RWPE2 (cell line): ENCODE results near the gene OOSP4A.

Experiments used
- ATAC-seq: fragments of 200-7000 bp; cut with Tn5 transposase; 3 replicates; pipeline ENCODE4 v1.9.1; 2021; ENCODE audit warnings: low read depth
- DNase-seq: peaks from one replicate; pipeline ENCODE4 v3.0.0-alpha.2; 2020; ENCODE audit warnings: low spot score
- H3K27ac ChIP-seq: fragments of 450-650 bp; 2 replicates; pipeline ENCODE4 v1.5.1; 2017; ENCODE audit warnings: mild to moderate bottlenecking; ENCODE audit not compliant: poor library complexity, severe bottlenecking
- H3K27me3 ChIP-seq: fragments of 250-450 bp; sonication (Bioruptor Pico); 2 replicates; pipeline ENCODE4 v1.5.1; 2021; ENCODE audit warnings: mild to moderate bottlenecking, moderate library complexity; ENCODE audit not compliant: insufficient read depth, poor library complexity, severe bottlenecking
- H3K36me3 ChIP-seq: fragments of 250-450 bp; sonication (Bioruptor Pico); 2 replicates; pipeline ENCODE4 v1.5.1; 2020; ENCODE audit warnings: low read depth, mild to moderate bottlenecking, moderate library complexity
- H3K4me1 ChIP-seq: fragments of 250-450 bp; sonication (Bioruptor Pico); 2 replicates; pipeline ENCODE4 v1.5.1; 2021; ENCODE audit warnings: mild to moderate bottlenecking, moderate library complexity; ENCODE audit not compliant: insufficient read depth, poor library complexity, severe bottlenecking
- H3K4me3 ChIP-seq: fragments of 250-450 bp; sonication (Bioruptor Pico); 2 replicates; pipeline ENCODE4 v1.5.1; 2021; ENCODE audit warnings: mild to moderate bottlenecking, moderate library complexity; ENCODE audit not compliant: severe bottlenecking
- H3K9me3 ChIP-seq: fragments of 250-450 bp; sonication (Bioruptor Pico); 2 replicates; pipeline ENCODE4 v1.5.1; 2021; ENCODE audit warnings: mild to moderate bottlenecking, moderate library complexity; ENCODE audit not compliant: severe bottlenecking
- CTCF ChIP-seq: fragments of 450-650 bp; IDR thresholded peaks from one replicate; pipeline ENCODE4 v1.5.1; 2017; ENCODE audit warnings: mild to moderate bottlenecking, moderate library complexity; ENCODE audit not compliant: poor library complexity, severe bottlenecking

OOSP4A gene

GRCh38 chr11:59983212-59983611 lies 19.4 kb downstream of the OOSP4A start:
- H3K4me1 ChIP-seq = no peaks in the 10 kb centered on the region
- H3K36me3 ChIP-seq = no peaks in the 10 kb centered on the region
- ATAC-seq (no peak), DNase-seq (no peak)
- no peak for TF ChIP-seq CTCF
- no peaks in the 10 kb centered on the region for H3K27me3 ChIP-seq
- no peak overlapping the region for H3K4me3 ChIP-seq
- no peaks in the 10 kb centered on the region for H3K9me3 ChIP-seq
- no peak overlapping the region for H3K27ac ChIP-seq

- H3K4me3 ChIP-seq = no peak overlapping the region
- TF ChIP-seq CTCF = no peak
- H3K27ac ChIP-seq = no peak overlapping the region
- H3K4me1 ChIP-seq = no peaks in the 10 kb centered on the region
- H3K9me3 ChIP-seq = no peaks in the 10 kb centered on the region
- DNase-seq (no peak), ATAC-seq (no peak)
- H3K27me3 ChIP-seq = no peaks in the 10 kb centered on the region
- H3K36me3 ChIP-seq = no peaks in the 10 kb centered on the region
Observed at GRCh38 chr11:59984368-59984767, 20.5 kb downstream of the OOSP4A start.

- no peaks in the 10 kb centered on the region for H3K9me3 ChIP-seq
- ATAC-seq = no peak
- no peaks in the 10 kb centered on the region for H3K36me3 ChIP-seq
- no peaks in the 10 kb centered on the region for H3K4me1 ChIP-seq
- no peak overlapping the region for H3K27ac ChIP-seq
- H3K4me3 ChIP-seq = no peak overlapping the region
- no peaks in the 10 kb centered on the region for H3K27me3 ChIP-seq
- TF ChIP-seq CTCF = no peak
- DNase-seq = no peak
Observed at GRCh38 chr11:59990421-59990820, 26.6 kb downstream of the OOSP4A start.

- no peaks in the 10 kb centered on the region for H3K36me3 ChIP-seq
- DNase-seq (no peak), ATAC-seq (no peak)
- H3K4me3 ChIP-seq = no peak overlapping the region
- no peak overlapping the region for H3K27ac ChIP-seq
- no peaks in the 10 kb centered on the region for H3K9me3 ChIP-seq
- no peak for TF ChIP-seq CTCF
- H3K4me1 ChIP-seq = no peaks in the 10 kb centered on the region
- peaks cover 3% of the 10 kb centered on the region for H3K27me3 ChIP-seq
Observed at GRCh38 chr11:59992425-59992824, 28.6 kb downstream of the OOSP4A start.

GRCh38 chr11:59997800-59998199 lies 34.0 kb downstream of the OOSP4A start:
- peaks cover 7% of the 10 kb centered on the region for H3K27me3 ChIP-seq
- DNase-seq = no peak
- no peak for TF ChIP-seq CTCF
- no peaks in the 10 kb centered on the region for H3K9me3 ChIP-seq
- H3K27ac ChIP-seq = no peak overlapping the region
- H3K4me1 ChIP-seq = no peaks in the 10 kb centered on the region
- no peak overlapping the region for H3K4me3 ChIP-seq
- no peak for ATAC-seq
- H3K36me3 ChIP-seq = no peaks in the 10 kb centered on the region
